Fibroblast of the conjunctiva (primary cell): ENCODE measurements around the gene PPIL1.

Source experiments
- DNase-seq: peaks from one replicate; pipeline ENCODE4 v3.0.0-alpha.2; 2010; ENCODE audit warnings: low read depth

The PPIL1 gene

DNA sequence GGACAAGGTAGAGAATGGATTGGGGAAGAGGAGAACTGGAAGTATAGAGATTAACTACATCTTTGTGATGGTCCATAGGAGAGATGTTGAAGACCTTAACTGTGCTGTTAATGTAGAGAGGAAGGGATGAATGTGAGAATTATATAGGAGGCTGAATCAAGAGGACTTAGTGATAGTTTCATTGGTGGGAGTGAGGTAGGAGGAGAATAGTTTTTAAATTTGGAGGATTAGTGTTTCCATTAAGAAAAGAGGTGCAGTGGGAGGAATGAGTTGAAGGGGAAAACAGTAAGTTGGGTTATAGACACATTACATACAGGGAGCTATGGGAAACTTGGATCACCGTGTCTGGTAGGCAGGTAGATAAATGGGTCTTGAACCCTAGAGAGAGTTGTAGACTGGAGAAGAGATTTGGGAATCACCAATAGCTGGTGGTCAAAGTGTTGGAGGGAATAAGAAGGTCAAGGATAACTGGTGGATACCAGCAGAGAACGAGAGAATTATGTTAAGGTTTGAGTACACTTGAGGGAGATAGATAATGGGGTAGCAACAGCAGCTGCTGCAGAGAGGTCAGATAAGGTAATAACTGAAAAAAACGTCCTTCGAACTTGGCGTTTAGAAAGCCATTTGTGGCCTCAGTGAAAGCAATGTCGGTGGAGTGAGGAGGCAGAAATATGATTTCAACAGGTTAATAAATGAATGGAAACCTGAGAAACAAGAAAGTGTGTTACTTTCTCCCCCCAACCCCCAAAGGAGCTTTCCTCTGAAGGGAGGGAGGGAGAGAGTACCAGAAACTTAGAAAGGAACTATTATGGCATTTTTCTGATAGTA lies 14.3 kb upstream of the PPIL1 start:
- no peak for DNase-seq

GRCh38 chr6:36888115-36888643 lies 13.6 kb upstream of the PPIL1 start:
- DNase-seq, result no peak

DNA sequence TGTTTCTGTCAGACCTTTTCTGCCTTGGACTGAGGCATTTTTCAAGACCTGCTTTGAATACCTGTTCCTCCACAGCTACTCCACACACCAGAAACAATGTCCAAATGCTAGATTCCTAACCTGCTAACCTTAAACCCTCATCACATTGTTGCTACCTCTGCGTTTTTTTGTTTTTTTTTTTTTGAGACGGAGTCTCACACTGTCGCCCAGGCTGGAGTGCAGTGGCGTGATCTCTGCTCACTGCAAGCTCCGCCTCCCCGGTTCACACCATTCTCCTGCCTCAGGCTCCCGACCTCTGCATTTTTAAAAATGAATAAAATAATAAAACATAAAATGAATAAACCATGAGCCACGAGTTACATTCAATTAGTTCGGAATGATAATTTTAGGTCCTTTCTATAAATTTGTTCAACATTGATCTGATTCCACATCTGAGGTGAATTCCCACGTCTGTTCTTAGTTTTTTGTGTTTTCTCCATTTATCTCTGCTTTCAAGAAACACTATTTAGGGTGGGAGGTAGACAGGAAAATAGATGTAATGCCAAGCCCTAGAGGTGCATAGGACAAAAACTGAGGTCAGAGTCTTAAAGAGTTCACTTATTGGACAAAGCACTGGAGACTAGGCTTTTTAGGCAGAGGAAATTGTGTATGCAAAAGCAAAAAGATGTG lies 12.5 kb upstream of the PPIL1 start:
- DNase-seq, result no peak

GRCh38 chr6:36885461-36886401 lies 11.1 kb upstream of the PPIL1 start, which contains the start of gene C6orf89:
Gene C6orf89 (plus strand): TSS chr6:36885952. CDS start chr6:36899445, 13,493 bp downstream.
- DNase-seq, result peak; percentile 96

- DNase-seq, result no peak
Observed at GRCh38 chr6:36884610-36885009, 10.0 kb upstream of the PPIL1 start.

GRCh38 chr6:36875250-36875633 lies 639 bp upstream of the PPIL1 start:
- no peak for DNase-seq

DNA sequence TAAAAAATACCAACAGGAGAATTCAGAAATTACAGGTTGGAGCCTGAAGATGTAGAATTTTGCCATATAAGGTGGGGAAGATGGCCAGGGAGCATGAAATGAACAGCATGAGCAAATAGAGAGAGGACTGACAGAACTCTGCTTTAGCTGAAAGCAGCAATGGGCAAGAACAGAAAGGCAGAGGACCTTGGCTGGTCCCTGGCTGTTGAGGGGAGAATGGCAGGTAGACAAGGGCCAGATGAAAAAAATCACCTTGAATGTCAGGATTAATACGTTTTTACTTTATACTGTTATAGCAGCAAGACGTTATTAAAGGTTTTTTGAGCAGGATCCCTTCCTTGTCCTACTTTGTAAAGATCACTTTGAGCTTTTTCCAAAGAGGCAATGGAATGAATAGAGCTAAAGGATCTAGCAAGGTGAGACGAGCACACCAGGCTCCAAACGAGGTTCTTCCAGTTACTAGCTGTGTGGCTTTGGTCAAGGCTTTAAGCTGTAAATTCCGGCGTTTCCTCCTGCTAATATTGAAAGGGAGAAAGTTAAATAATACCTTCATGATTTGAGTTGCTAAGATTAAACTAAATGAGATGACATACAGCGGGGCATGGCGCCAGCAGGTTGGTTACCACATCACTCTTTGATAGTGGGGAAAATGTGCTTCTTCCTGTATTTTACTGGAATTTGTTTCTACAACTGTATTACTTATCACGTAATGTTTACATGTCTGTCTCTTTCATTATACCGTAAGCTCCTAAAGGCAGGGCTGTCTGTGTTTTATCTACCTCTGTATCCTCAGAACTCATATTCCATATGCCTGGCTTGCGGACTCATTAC lies 776 bp downstream of the PPIL1 start:
- DNase-seq, result no peak

GRCh38 chr6:36873115-36873514 lies 1.5 kb downstream of the PPIL1 start:
- DNase-seq, result no peak

- no peak for DNase-seq
Observed at GRCh38 chr6:36871686-36872085, 2.9 kb downstream of the PPIL1 start.

GRCh38 chr6:36867471-36868224 lies 7.0 kb downstream of the PPIL1 start:
- DNase-seq, result no peak

GRCh38 chr6:36865835-36866234 lies 8.8 kb downstream of the PPIL1 start:
- no peak for DNase-seq

GRCh38 chr6:36863670-36864540 lies 10.7 kb downstream of the PPIL1 start:
- DNase-seq, result no peak

- DNase-seq, result no peak
Observed at GRCh38 chr6:36862848-36863382, 11.7 kb downstream of the PPIL1 start.

- no peak for DNase-seq
Observed at GRCh38 chr6:36862164-36862847, 12.3 kb downstream of the PPIL1 start.

DNA sequence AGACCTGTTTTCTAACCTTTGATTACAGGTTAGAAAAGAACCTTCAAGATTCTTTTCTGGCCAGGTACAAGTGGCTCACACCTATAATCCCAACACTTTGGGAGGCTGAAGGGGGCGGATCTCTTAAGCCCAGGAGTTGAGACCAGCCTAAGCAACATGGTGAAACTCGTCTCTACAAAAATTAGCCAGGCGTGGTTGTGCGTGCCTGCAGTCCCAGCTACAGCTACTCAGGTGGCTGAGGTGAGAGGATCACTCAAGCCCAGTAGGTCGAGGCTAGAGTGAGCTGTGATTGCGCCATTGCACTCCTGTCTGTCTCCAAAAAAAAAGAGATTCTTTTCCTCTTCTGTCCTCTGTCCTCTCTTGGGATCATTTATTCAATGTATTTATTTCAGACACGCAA lies 14.5 kb downstream of the PPIL1 start:
- no peak for DNase-seq

GRCh38 chr6:36858407-36858981 lies 16.1 kb downstream of the PPIL1 start:
- DNase-seq, result no peak

DNA sequence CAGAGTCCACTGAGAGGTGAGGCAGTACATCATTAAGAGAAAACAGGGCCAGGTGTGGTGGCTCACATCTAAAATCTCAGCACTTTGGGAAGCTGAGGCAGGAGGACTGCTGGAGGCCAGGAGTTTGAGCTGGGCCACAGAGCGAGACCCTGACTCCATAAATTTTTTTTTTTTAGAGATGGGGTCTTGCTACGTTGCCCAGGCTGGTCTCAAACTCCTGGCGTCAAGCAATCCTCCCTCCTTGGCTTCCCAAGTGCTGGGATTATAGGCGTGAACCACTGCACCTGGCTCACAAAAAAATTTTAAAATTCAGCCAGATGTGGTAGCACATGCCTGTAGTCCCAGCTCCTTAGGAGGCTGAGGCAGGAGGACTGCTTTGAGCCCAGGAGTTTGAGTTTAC lies 17.3 kb downstream of the PPIL1 start:
- no peak for DNase-seq

DNA sequence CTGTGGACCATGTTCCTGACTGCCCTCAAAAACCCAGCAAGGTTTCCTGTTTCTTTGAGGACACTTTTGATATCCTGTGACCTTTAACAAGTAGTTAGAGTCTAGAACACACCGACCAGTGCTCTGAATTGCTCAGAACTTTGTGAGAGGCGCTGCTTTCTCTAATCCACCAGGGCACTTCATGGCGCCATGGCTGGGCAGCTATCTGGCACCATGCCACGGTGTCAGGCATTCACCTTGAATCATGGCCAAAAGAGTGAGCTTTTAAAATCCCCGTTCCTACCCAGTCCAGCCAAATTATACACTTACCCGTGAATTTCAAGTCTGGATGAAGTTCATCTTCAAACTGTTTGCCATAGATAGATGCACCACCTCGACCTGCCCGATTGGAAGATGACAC lies 18.3 kb downstream of the PPIL1 start:
- DNase-seq, result no peak
